HG03342 (cell line): Measurements from ENCODE around the gene ZNF554.
"Not testable (repeated sequence)": the region's sequence is repeated elsewhere in the genome, so short reads cannot be mapped to it uniquely, and the experiment has no call there.

Experiments used
- ATAC-seq: cut with Tn5 transposase; IDR thresholded peaks from one replicate; pipeline ENCODE4 v1.9.1; 2021; ENCODE audit warnings: mild to moderate bottlenecking, moderate library complexity; ENCODE audit not compliant: unreplicated experiment

The ZNF554 gene

GRCh38 chr19:2865334-2866100 is 45.8 kb downstream of the ZNF554 start:
- no peak for ATAC-seq

GRCh38 chr19:2866495-2867024 is 46.9 kb downstream of the ZNF554 start:
- no peak for ATAC-seq

- no peak for ATAC-seq
Measured at GRCh38 chr19:2867025-2867991, 47.6 kb downstream of the ZNF554 start, which contains the start of gene ZNF556. ZNF556 (plus strand) TSS chr19:2867335; CDS start chr19:2867422, 87 bp downstream.

- no peak for ATAC-seq
Measured at GRCh38 chr19:2869618-2870017, 50.0 kb downstream of the ZNF554 start.

GRCh38 chr19:2872175-2872574 is 52.5 kb downstream of the ZNF554 start:
- not testable (repeated sequence) for ATAC-seq

GRCh38 chr19:2877398-2878331 is 58.0 kb downstream of the ZNF554 start:
- no peak for ATAC-seq

- ATAC-seq = no peak
Measured at GRCh38 chr19:2883686-2884439, 64.2 kb downstream of the ZNF554 start.

- ATAC-seq = no peak
Measured at GRCh38 chr19:2885736-2886135, 66.1 kb downstream of the ZNF554 start.
